ENCODE data around the gene GH2.

DNA sequence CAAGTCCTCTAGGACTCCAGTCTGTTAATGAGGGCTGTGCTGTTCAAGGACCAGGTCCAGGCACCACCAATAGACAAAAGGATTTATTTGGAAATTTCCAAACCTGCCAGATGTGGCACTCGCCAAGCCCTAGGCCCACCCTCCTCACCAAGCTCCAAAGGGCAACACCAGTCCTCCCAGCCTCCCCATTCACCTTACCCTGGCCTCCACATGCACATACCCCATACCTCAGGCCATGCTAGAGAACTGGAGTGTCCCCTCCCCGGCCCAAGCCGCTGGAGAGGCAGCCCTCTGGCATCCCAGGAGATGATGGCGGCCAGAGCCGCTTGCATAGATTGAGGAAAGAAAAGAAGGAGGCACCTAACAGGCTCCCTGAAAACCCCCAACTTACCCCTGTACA lies 49.7 kb downstream of the GH2 start:
- no peak for TF ChIP-seq CTCF (IDR thresholded peaks at IDR 0.05)
- no peak for TF ChIP-seq POLR2A (IDR thresholded peaks at IDR 0.05)
- TF ChIP-seq EP300 (IDR thresholded peaks at IDR 0.05), result no peak
